ENCODE measurements around the gene KRTAP5-9. TPM values are rescaled to one million over a fixed set of nuclear protein-coding genes. Genes with fewer than 3 reads are reported as not detected.

Gene KRTAP5-9
- total and polyA plus RNA-seq, 2 of the 8 experiments (the other 6 are each of a cell fraction or from before 2014, with no cell fraction given), result 0.11 TPM; not detected in 1

- TF ChIP-seq BRCA1 (IDR thresholded peaks at IDR 0.05; ENCODE audit: low read depth, low read length), result no peak
- no peak for TF ChIP-seq SIRT6 (IDR thresholded peaks at IDR 0.05; ENCODE audit: low read length)
- no peak for TF ChIP-seq ZNF274 (IDR thresholded peaks at IDR 0.05; ENCODE audit: borderline replicate concordance, extremely low read depth, low read length)
- no peak for TF ChIP-seq MAX (IDR thresholded peaks at IDR 0.05)
- TF ChIP-seq NRF1 (IDR thresholded peaks at IDR 0.05; ENCODE audit: low read depth, low read length), result no peak
- TF ChIP-seq GABPA (IDR thresholded peaks at IDR 0.05; ENCODE audit: borderline replicate concordance, insufficient read depth, low read length), result no peak
Measured at GRCh38 chr11:71501071-71501985, 46.9 kb upstream of the KRTAP5-9 start (continued).

Measured in H1 (cell line).